Measurements from ENCODE around the gene INPP5D.
"Not testable (repeated sequence)": the region's sequence is repeated elsewhere in the genome, so short reads cannot be mapped to it uniquely, and the experiment has no call there.

INPP5D gene

GRCh38 chr2:233053928-233054784 lies 6.0 kb upstream of the INPP5D start:
- peak; percentile 65 for DNase-seq (ENCODE audit: low read depth)

GRCh38 chr2:233055362-233055761 lies 4.8 kb upstream of the INPP5D start:
- no peak for DNase-seq (ENCODE audit: low read depth)

- no peak for DNase-seq (ENCODE audit: low read depth)
Measured at GRCh38 chr2:233056961-233057605, 3.1 kb upstream of the INPP5D start.

GRCh38 chr2:233058717-233059546 lies 1.2 kb upstream of the INPP5D start:
- DNase-seq (ENCODE audit: low read depth), result no peak

- no peak for DNase-seq (ENCODE audit: low read depth)
Measured at GRCh38 chr2:233059547-233059796, 670 bp upstream of the INPP5D start.

- no peak for DNase-seq (ENCODE audit: low read depth)
Measured at GRCh38 chr2:233060501-233060979, 398 bp downstream of the INPP5D start.

- no peak for DNase-seq (ENCODE audit: low read depth)
Measured at GRCh38 chr2:233060980-233061590, 943 bp downstream of the INPP5D start.

GRCh38 chr2:233061591-233062450 lies 1.7 kb downstream of the INPP5D start:
- DNase-seq (ENCODE audit: low read depth), result no peak

- DNase-seq (ENCODE audit: low read depth), result no peak
Measured at GRCh38 chr2:233062451-233062850, 2.3 kb downstream of the INPP5D start.

GRCh38 chr2:233062946-233063268 lies 2.8 kb downstream of the INPP5D start:
- DNase-seq (ENCODE audit: low read depth), result no peak

GRCh38 chr2:233063269-233063975 lies 3.3 kb downstream of the INPP5D start:
- no peak for DNase-seq (ENCODE audit: low read depth)

GRCh38 chr2:233063976-233064411 lies 3.9 kb downstream of the INPP5D start:
- DNase-seq (ENCODE audit: low read depth), result no peak

- no peak for DNase-seq (ENCODE audit: low read depth)
Measured at GRCh38 chr2:233064530-233065199, 4.5 kb downstream of the INPP5D start.

GRCh38 chr2:233065200-233065589 lies 5.1 kb downstream of the INPP5D start:
- DNase-seq (ENCODE audit: low read depth), result not testable (repeated sequence)

- no peak for DNase-seq (ENCODE audit: low read depth)
Measured at GRCh38 chr2:233065954-233066470, 5.9 kb downstream of the INPP5D start.

- DNase-seq (ENCODE audit: low read depth), result no peak
Measured at GRCh38 chr2:233068762-233069418, 8.7 kb downstream of the INPP5D start.

GRCh38 chr2:233072838-233073237 lies 12.7 kb downstream of the INPP5D start:
- no peak for DNase-seq (ENCODE audit: low read depth)

GRCh38 chr2:233074106-233074505 lies 14.0 kb downstream of the INPP5D start:
- DNase-seq (ENCODE audit: low read depth), result no peak
